Measurements from ENCODE around the gene INHBA.

The INHBA gene

DNA sequence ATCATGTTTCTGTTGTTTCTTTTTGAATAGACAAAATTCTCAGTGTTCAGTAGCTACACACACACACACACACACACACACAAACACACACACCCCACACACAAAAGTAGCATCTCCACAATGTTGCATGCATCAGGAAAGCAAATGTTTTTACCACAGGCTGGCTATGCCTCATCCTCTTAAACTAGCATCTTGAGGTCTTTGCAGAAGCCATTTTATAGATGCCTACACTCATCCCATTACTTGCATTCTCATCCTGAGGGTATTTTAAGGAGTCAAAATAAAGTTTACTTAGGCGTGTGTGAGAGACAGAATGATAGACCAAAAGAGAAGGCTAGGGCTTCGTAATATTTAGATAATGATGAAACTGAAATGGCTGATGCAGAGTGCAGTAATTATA lies 7.9 kb upstream of the INHBA start:
- no peak for DNase-seq

DNA sequence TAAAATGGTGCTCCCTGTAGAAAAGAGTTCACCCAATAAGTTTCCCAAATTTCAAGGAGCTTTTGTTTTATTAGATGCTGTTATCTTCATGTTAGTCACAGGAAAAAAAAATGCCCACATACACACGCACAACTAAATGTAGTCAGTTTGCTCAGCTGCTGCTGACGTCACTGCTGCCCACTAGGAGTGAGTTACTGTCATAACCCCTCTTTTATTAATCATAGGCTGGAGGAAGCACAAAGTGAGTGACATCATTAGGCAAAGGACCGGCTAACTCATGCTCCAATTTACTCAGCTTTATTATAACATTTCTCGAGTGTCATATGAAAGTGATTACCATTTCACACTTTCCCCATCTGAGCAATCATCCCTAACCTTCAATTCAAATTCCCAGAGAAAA lies 6.7 kb upstream of the INHBA start:
- no peak for DNase-seq

DNA sequence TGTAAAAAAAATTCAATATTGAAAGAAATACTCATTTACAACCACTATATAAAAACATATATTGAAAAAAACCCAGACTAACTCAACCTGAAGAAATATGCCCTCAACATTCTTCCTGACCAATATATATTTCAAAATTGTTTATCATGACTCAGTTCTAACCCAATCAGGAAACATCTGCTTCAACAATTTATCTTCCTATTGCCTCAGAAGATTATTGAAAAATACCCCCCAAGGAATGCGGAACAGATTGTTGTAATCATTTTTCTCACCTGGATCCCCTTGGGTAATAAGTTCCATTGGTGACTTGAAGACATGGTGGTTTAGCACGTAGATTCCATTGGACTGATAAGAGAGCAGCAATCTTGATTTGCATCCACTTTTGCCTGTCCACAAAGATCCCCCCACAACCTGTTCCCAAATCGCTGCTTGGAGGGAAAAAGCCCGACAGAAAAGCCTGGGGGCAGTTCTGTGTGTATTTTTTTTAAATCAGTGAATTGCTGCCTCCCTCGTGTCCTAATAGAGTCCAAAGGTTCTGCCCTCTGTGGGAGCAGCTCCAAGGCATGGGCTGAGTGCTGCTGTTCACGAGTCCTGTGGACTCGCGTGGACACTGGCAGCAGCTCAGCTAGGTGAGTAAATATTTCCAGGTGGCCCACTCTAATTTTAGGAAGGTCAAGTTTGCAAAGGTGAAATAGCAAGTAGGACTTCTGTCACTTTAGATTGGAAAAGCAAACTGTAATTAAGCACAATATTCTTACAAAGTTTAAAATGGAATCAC lies 5.9 kb upstream of the INHBA start:
- no peak for DNase-seq

DNA sequence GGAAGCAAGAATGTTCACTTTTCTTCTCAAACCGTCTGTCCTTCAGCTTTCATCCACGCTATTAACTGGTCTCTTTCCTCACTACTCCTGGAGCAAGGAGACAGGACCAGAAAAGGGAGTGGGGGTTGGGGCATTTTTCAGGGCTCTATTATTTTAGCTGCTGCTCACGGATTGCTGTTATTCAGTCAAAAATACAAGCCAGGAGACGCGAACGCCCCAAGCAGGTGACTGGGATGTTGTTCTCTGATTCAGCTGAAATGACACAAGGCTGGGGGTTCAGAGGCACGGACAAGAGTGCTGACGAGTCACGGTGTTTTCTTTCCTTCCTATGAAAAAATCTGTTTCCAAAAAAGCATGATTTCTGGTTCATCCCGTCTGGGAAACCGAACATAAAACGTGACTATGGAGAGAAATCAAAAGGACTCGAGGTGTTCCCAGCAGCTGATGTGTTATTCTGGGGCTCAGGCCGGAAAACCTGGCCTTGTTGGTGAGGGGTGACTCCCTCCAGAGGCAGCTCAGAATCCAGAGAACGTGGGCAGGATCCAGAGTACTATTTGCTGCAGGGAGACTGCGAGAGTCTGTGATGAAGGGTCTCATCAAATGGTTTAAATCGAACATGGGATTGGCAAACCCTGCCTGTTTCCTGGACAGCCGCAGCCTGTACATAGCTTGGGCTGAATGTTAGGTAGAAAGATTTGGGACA lies 3.5 kb upstream of the INHBA start:
- DNase-seq: no peak

DNA sequence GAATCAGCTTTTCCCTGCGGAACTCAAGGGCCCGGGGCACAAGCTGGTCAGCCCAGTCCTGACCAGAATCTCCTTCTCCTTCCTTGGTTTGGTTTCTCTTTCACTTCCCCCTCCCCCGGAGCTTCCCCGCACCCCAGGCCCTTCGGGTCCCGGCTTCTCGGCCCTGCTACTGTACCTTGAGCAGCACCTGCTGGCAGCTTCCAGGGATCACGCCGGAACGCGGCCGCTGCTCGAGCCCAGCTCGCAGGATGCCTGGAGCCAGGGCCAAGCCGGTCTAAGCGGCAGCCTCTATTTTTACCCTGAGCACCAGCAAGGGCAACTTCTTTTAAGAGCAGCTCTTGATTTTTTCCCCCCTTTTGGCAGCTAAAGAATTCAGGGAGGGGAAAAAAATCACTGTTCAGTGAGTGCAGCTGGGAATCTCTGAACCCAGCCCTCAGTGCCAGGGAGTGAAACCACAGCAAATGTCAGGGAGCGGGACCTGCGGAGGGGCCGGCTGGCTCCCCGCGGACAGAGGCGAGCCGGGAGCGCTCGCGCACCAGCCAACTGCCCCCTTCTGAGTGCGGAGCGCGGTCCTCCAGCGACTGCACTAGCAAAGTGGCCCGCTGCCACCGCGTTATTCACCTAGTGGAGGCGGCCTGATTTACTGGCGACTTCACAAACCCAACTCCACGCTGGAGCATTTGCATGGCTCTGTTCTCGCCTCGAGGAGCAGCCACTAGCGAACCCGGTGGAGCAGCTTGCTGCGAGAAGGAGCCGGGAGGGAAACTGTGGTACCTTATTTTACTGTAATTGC lies 2.4 kb upstream of the INHBA start:
- peak; percentile 74 for DNase-seq

DNA sequence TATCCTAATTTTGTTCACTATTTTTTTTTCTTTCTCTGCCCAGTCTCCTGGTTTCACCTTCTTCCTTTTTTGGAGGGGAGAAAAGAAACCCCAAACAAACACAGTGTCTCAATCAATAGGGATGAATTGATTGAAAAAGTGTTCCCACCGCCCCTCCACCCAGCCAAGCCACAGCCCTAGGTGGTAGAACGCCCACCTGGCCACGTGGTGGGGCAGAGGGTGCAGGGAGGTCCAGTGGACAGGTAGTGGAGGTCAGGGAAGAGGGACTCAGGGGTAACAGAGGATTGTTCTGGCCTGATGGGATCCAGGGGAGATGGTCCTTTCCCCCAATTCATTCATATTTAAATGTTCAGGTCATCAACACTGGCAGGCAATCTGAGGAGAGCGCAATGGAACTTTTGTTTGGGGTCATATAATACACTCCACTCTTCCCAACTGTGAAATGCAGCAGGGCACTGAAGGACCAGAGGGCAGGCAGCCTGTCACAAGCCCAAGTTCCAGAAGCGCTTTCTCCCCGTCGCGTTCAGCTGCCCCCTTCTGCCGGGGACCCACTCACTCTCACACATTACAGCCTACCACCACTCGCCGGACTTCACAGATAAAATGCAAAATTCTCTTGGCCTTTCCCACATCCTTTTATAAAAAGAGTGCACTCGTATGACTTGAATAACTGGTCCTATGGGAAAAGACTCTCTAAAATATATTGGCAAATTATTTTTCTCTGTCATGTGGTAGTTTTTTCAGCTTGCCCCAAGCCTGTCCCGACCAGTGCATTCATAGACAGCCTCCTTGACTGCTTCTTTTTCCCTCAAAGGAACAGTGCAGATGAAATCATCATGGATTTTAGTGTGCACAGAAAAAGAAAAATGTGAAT lies 1.6 kb downstream of the INHBA start:
- DNase-seq: no peak

DNA sequence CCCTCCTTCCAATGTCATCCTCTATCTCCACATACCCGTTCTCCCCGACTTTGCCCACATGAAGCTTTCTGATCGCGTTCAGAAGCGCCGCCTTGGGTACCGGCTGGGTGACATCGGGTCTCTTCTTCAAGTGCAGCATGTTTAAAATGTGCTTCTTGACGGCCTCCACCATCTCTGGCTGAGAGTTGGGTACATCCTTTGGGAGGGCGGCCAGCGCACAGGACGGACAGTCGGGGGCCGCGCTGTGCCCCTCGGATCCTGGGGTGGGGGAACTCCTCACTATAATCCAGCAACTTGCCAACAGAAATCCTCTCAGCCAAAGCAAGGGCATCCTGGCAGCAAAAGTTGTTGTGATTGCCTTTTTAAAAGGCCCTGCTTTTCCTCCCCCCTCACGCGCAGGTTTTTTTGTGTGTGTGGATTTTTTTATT lies 2.8 kb downstream of the INHBA start:
- no peak for DNase-seq

DNA sequence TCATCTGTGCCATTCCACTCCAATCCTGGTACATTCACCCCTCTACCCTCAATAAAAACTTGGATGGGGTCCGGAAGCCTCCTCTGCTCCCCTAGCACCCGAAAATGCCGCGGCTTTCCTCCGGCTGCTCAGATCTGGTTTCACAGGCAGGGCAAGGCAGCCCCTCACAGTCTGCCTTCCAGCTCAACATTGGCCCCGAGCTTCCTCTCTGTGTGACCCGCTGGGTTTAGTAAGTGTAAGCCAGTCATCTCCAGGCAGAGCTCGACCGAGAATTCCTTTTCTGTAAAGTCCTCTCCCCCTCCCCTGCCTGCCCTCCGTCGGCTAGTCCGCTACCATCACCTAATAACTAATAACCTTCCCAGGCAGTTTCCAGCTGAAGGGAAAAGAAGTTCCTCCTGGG lies 3.4 kb downstream of the INHBA start:
- DNase-seq: no peak

DNA sequence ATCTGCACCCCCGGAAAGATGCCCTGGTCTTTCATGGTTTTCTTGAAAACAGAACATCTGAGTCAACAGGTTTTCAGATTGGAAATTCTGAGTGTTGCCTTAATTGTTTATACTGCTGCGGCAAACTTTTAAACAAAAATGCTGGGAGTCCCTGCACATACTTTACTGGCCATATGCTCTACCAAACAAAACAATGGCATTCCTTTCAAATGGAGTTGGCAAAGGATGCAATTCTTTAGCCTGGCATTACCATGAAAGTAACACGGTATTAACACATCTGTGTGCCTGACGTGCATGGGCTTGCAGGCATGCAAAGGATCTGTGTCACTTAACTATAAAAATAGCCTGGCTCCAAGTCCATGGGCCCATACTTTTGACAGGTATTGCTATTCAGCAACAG lies 4.2 kb downstream of the INHBA start:
- no peak for DNase-seq

DNA sequence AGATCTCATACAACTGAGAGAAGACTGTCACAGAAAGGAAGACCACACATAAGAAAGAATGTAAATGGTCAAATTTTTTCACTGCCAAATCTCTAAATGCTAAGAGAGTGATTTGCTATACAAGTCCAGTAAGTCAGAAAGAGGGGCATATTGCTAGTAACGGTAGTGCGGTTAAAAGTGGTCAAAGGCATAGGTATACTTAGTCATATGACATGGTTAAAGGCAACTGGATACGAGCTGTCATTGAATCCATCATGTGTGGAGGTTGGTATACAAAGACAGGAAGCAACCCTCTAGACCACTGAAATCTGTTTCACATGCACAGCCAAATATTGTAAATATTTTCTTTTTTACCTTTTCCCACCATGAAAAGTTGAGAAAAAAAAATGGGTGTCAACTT lies 4.8 kb downstream of the INHBA start:
- DNase-seq: no peak

DNA sequence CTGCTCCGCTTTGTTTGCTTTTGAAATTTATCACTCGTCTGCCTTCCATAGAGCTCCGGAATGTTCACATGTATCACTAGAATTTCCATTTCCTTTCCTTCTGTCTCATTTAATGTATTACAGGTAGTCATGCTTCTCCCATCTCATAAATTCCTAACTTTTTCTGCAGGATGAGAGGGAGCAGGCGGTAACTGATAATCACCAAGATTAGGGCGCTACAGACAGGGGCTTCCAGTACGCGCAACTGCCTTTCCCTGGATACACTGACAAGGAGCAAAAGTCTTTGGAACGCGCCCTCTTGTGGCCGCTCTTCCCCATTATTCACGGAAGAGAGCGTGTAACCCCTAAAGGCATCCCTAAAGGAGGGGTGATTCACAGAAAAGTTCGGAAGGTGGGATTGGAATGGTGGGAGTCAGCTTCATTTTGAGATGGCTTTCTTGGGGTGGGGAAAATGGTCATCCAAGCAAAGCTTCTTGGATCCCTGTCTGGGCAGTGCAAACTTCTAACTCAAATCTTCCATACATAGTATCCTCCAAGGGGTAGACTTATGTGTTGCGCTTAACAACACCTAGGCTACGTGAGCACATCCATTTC lies 6.5 kb downstream of the INHBA start:
- DNase-seq: no peak

DNA sequence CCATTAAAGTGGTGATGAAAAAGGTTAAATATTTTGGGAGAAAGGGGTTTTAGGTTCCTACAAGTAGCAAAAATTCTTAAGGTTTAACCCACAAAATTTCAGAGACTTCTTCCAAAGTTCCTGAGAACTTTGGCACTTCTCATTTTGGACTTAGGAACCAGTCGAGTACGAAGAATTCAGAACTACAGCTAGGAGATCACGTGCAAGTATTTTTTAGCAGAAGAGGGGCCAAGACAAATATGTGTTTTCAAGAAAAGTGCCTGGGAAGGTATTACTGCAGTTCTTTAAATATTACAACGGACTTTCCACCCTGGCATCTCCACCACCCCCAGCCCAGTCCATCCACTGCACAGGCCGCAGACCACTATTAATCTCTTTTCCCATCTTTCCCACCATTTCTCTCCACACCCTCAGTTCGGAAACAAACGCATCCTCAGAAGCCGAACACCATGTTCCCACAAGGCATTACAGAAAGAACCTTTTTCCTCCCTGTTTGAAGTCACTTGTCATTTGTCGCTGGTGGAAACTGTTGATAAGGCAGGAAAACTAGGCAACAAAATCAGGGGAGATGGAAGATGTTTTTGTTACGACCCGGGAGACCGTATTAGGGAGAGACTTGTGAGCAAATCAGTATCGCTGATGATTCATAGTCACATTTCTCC lies 7.1 kb downstream of the INHBA start:
- DNase-seq: no peak

DNA sequence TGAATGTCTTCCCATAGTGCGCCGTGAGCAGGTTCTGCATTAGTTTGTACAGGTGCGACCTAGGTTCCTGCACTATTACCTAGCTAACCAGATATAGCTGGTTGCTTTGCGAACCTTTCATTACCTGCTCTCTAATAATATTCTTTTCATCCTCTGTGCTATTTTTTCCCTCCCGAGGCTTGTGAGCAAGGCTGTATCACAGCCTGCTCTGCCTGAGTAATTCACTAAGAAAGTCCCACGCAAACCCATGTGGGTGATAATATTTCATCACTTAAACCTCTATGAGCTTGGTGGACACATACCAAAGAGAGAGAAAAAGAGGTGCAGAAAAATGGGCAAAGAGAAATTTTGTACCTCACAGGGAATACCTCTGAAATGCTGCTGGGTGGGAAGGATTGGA lies 8.4 kb downstream of the INHBA start:
- DNase-seq: no peak

DNA sequence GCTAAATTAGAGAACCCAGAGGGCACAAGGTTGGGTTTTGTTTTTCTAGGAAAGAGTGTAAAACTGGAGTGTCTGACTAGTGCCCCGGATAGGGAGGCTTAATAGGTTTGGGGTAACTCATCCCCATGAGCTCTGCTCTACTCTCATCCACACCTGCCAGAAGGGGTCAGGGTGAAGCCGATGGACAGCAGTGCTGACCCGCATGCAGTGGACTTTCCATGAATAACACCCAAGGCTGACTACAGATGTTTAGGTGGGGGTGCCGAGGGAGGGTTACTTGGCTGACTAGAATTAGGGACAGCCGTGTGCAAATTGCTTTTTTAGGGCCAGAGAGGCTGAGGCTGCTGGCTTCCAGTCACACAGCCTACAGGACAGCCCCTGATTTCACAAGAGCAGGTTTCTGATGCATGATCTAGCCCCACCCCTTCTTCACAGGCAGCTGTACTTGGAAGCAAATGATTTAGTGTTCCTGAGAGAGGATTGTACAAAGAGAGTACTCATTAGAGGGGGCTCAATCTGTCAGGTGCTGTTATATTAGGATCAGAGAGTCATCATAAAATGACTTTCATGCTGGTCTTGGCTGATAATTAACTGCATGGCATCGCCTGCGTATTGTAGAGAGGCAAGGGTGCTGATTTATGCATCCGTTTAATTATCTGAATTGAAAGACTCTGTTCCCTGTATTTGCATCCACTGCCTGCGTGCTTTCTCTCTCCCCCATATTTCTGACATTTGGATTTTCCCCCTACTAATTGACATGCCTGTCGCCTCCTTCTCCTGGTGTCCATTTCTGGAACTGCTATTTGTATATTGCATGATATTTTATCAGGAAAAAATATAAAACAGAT lies 9.5 kb downstream of the INHBA start:
- no peak for DNase-seq

DNA sequence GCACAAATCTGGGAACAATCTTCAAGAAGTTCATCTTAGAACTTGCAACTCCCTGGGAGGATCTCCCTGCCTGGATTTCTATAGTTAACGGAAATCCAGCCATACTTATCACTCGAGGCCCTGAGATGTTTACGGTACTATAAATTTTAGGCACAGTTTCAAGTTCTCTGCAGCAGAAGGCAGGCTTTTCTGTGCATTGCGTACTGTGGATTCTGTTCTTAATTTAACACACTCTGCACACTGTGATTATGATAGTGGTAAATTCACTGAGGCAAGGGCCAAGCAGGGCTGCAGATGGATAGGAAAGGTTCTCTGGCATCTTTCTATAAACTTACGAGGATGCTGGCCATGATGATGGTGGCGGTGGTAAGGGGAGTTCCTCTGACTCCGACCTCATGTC lies 10.6 kb downstream of the INHBA start:
- no peak for DNase-seq

DNA sequence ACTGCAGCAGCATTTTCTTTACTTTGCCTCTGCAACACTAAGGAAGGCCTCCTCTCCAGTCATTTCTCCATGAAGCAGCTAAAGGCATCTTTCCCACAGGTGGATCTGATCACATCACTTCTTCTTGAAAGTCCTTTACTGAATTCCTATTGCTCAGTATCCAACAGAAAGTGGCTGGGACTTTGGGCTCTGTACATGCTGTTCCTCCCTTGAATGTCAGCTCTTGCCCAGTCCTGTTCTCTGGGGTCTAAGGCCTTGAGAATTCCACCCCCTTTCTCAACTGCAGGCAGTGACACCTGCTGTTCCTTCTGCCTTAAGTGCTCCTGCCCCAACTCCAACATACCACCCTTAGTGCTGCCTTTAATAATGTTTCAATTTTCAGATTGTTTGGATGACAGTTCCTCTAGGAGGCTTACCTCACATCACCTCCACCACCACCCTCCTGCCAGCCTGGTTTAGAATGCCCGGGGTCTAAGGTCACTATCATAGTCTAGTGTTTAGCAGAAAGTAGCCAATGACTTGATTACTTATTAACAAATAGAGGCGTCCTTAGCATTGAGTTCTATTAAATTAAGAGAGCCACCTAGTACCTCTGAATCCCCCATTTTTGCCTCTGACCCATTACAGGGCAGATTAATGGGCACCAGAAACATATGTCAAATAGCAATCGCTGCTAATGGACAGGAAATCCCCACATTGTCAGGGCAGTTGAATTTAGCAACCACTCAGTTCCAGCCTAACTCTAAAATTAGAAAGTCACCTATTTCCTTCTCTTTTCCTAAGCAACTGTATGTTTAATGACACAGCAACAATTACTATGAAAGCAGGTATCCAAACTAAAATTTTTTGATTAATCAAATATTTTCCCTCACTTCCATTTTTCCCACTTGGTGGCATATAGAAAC lies 11.4 kb downstream of the INHBA start:
- DNase-seq: no peak

DNA sequence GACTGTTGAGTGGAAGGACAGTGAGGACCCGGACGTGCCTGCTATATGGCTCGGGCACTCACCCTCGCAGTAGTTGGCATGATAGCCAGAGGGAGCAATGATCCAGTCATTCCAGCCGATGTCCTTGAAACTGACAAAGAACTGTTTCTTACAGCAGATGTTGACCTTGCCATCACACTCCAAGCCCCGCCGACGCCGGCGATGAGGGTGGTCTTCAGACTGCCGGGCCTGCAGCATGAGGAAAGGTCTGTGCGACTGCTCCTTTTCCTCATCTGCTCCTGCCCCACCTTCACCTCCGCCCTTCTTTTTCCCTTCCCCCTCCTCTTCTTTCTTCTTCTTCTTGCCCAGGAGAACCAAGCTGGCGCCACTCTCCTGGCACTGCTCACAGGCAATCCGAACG lies 13.1 kb downstream of the INHBA start:
- no peak for DNase-seq

DNA sequence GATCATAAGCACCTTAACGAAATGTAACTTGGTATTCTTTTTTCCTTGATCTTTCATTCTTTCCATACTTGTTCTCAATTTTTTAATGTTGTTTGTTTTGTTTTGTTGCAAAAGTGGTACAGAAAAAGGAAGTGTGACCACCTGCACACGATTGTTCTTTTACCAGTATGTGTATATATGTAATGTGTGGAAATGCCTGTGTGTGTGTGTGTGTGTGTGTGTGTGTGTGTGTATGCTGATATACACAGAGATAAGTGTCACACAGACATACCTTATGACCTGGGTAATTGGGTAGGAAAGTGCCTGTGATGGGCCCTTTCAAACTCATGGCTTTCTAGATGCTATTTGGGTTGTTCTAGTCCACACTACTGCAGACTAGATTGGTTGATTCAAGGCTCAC lies 14.0 kb downstream of the INHBA start:
- DNase-seq: no peak

DNA sequence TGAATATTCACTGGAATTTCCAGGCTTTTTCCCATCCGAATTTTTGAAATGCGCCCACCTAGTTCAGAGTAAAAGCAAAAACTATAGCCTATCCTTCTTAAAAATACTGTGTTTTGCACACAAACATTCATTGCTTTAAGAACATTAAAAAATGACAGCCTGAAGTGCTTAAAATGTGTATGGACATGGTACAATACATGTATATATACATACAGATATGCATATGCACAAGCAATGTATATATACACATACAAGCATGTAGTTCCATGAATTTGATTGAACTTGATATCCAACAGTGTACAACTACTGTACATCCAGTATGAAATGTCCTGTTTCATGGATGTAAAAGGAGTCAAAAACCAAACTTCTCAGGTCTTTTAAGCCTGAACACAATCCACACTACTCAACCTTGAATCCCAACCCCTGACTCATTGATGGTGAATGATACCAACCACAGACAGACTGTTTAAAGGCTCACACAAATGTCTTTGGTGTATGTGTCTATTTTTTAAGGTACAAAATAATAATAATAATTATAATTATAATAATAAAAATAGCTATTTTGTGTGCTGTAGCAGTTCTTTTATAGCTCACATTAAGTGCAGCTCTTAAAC lies 14.8 kb downstream of the INHBA start:
- no peak for DNase-seq
